NT2/D1 (cell line): ENCODE measurements around the gene PHAF1.

ENCODE experiments used
- SUZ12 ChIP-seq: IDR thresholded peaks from 2 replicates; pipeline ENCODE4 v1.6.1; 2011; ENCODE audit not compliant: insufficient read length, insufficient read depth; ENCODE audit errors: extremely low read depth
- YY1 ChIP-seq: IDR thresholded peaks from 2 replicates; pipeline ENCODE4 v1.6.1; 2011; ENCODE audit not compliant: insufficient read length, insufficient read depth
- ZNF274 ChIP-seq: IDR thresholded peaks from 2 replicates; pipeline ENCODE4 v1.6.1; 2011; ENCODE audit warnings: mild to moderate bottlenecking, low read depth, low read length

GRCh38 chr16:67087291-67087690, 22.4 kb upstream of the PHAF1 start:
- no peak for TF ChIP-seq YY1
- no peak for TF ChIP-seq ZNF274
- TF ChIP-seq SUZ12: no peak
